Endothelial cell of umbilical vein (primary cell): ENCODE results near the gene SLC35D1. TPM values are rescaled to one million over a fixed set of nuclear protein-coding genes. Genes with fewer than 3 reads are reported as not detected.

Source experiments
- BruUV-seq: library from RNA; stranded (reverse); fragments of 400-500 nt; replicated peaks from 2 replicates; lab custom pipeline; 2021; lab: Mats Ljungman, UMichigan
- CTCF ChIA-PET: fragments of 300-600, 350-600 bp; sonication (Branson Sonifier 250); formaldehyde crosslinking; loops from one replicate; lab custom pipeline; 2021; ENCODE audit warnings: antibody characterized with exemption, inconsistent platforms; lab: Charles Lee
- POLR2A ChIA-PET: fragments of 300-600, 350-600 bp; sonication (Branson Sonifier 250); formaldehyde crosslinking; loops from one replicate; lab custom pipeline; 2021; ENCODE audit warnings: antibody characterized with exemption, inconsistent platforms; lab: Charles Lee
- DNase-seq: peaks from one replicate; pipeline ENCODE4 v3.0.0-alpha.2; 2011; ENCODE audit warnings: low read depth, low spot score
- FAIRE-seq: peaks from 2 replicates; lab custom pipeline; 2011; peaks lifted over from hg19 to GRCh38; lab: Jason Lieb, UNC
- H2AFZ ChIP-seq: 2 replicates; pipeline ENCODE4 v1.6.0; 2012; ENCODE audit warnings: low read depth, low read length, control low read depth, inconsistent platforms
- H3K27ac ChIP-seq: 2 replicates; pipeline ENCODE4 v1.5.1; 2011; ENCODE audit warnings: low read depth, mild to moderate bottlenecking, control low read depth, low read length, moderate library complexity; ENCODE audit not compliant: insufficient read depth
- H3K27me3 ChIP-seq, 2 experiments: 2 replicates each; pipeline versions ENCODE4 v1.6.0 to v1.6.1; 2011; ENCODE audit warnings: low read length in 2 of 2, mixed read lengths in 1 of 2; ENCODE audit not compliant: control insufficient read depth in 2 of 2, insufficient read depth in 2 of 2
- H3K36me3 ChIP-seq, 2 experiments: 2 replicates in 1 of 2; 3 replicates in 1 of 2; pipeline ENCODE4 v1.5.1; 2011; ENCODE audit warnings: low read length in 2 of 2, mild to moderate bottlenecking in 1 of 2, moderate library complexity in 1 of 2; ENCODE audit not compliant: control insufficient read depth in 2 of 2, insufficient read depth in 2 of 2; ENCODE audit errors: extremely low read depth in 1 of 2
- H3K4me1 ChIP-seq: 3 replicates; pipeline ENCODE4 v1.5.1; 2011; ENCODE audit warnings: mild to moderate bottlenecking, low read length; ENCODE audit not compliant: control insufficient read depth, insufficient read depth; ENCODE audit errors: extremely low read depth
- H3K4me2 ChIP-seq: 2 replicates; pipeline ENCODE4 v1.6.1; 2011; ENCODE audit warnings: low read length, control low read depth, mixed read lengths; ENCODE audit not compliant: insufficient read depth
- H3K4me3 ChIP-seq, 3 experiments: fragments of 200-600 bp in 1 of 3; sonication (generic), shearing (Covaris generic) in 1 of 3; replicated peaks in 1 of 3; 2 replicates each; pipeline ENCODE4 v1.5.1; 2011 to 2016; ENCODE audit warnings: control low read depth in 3 of 3, low read length in 3 of 3, mild to moderate bottlenecking in 2 of 3, inconsistent platforms in 1 of 3, low read depth in 1 of 3, moderate library complexity in 1 of 3; ENCODE audit not compliant: insufficient read depth in 1 of 3
- H3K79me2 ChIP-seq: 2 replicates; pipeline ENCODE4 v1.6.0; 2012; ENCODE audit warnings: low read length, inconsistent platforms; ENCODE audit not compliant: control insufficient read depth, insufficient read depth
- H3K9ac ChIP-seq: replicated peaks from 2 replicates; pipeline ENCODE3; 2011; ENCODE audit warnings: low read length, control low read depth; ENCODE audit not compliant: insufficient read depth; ENCODE audit errors: extremely low read depth
- H3K9me1 ChIP-seq: replicated peaks from 3 replicates; pipeline ENCODE4 v1.6.0; 2011; ENCODE audit warnings: mild to moderate bottlenecking, low read length; ENCODE audit not compliant: control insufficient read depth, insufficient read depth; ENCODE audit errors: extremely low read depth
- H3K9me3 ChIP-seq: replicated peaks from 2 replicates; pipeline ENCODE4 v1.5.1; 2012; ENCODE audit warnings: low read length, inconsistent platforms; ENCODE audit not compliant: control insufficient read depth, insufficient read depth
- H4K20me1 ChIP-seq: replicated peaks from 2 replicates; pipeline ENCODE3; 2011; ENCODE audit warnings: mild to moderate bottlenecking, low read length; ENCODE audit not compliant: control insufficient read depth, insufficient read depth; ENCODE audit errors: extremely low read depth
- CTCF ChIP-seq, 2 donors: IDR thresholded peaks; 1 replicate in 1 of 2; 2 replicates in 1 of 2; pipeline ENCODE4 v1.5.1; 2011; ENCODE audit warnings: low read length in 2 of 2, mild to moderate bottlenecking in 2 of 2, moderate library complexity in 2 of 2, control low read depth in 1 of 2, inconsistent platforms in 1 of 2, low read depth in 1 of 2; ENCODE audit not compliant: insufficient read depth in 1 of 2; ENCODE audit errors: extremely low read depth in 1 of 2
- EZH2 ChIP-seq: IDR thresholded peaks from 2 replicates; pipeline ENCODE4 v1.6.1; 2012; ENCODE audit warnings: borderline replicate concordance, low read depth, mild to moderate bottlenecking, moderate library complexity, low read length, inconsistent platforms; ENCODE audit not compliant: severe bottlenecking
- FOS ChIP-seq: IDR thresholded peaks from 2 replicates; pipeline ENCODE4 v1.6.1; 2011; ENCODE audit warnings: mild to moderate bottlenecking, low read length, moderate library complexity, borderline replicate concordance; ENCODE audit not compliant: insufficient read depth
- GATA2 ChIP-seq: IDR thresholded peaks from 2 replicates; pipeline ENCODE4 v1.7.0; 2011; ENCODE audit warnings: low read depth, mild to moderate bottlenecking, moderate library complexity, mixed read lengths, low read length; ENCODE audit not compliant: insufficient read length, insufficient read depth
- JUN ChIP-seq: IDR thresholded peaks from 2 replicates; pipeline ENCODE4 v1.6.1; 2011; ENCODE audit warnings: borderline replicate concordance, low read depth; ENCODE audit not compliant: insufficient read length, insufficient read depth
- MAX ChIP-seq: IDR thresholded peaks from 2 replicates; pipeline ENCODE4 v1.6.1; 2011; ENCODE audit not compliant: insufficient read depth, insufficient read length
- MYC ChIP-seq: IDR thresholded peaks from one replicate; pipeline ENCODE4 v1.6.1; 2011; ENCODE audit warnings: mild to moderate bottlenecking, low read depth, low read length
- POLR2A ChIP-seq: IDR thresholded peaks from 2 replicates; pipeline ENCODE4 v1.6.1; 2012; ENCODE audit warnings: low read depth, mild to moderate bottlenecking, control low read depth, low read length
- POLR2AphosphoS5 ChIP-seq: IDR thresholded peaks from 2 replicates; pipeline ENCODE4 v1.6.1; 2012; ENCODE audit warnings: low read depth, mild to moderate bottlenecking, control low read depth, low read length, moderate library complexity; ENCODE audit not compliant: insufficient read depth
- dilution Hi-C: fragments of 300-500 bp; cut with MboI; formaldehyde crosslinking; loops from one replicate; pipeline ENCODE4 v1.15.0; 2019; ENCODE audit warnings: low sequenced_read_pairs; ENCODE audit not compliant: extremely low pct_ligation_motif_present
- intact Hi-C: fragments of 100-400 bp; cut with micrococcal nuclease; formaldehyde crosslinking; loops from one replicate; pipeline ENCODE4 v1.10.0; 2022
- polyA plus RNA-seq, 4 experiments: library from polyadenylated mRNA; depleted of rRNA in 3 of 4; stranded (reverse) in 3 of 4; unstranded in 1 of 4; fragments of >200 nt; gene quantifications; 2 replicates each; pipeline versions ENCODE4 v1.2.1 to v1.2.3, GENCODE V29; 2011 to 2012; ENCODE audit warnings: missing spikeins in 1 of 4
- total RNA-seq: library from RNA; stranded (reverse); gene quantifications from 2 replicates; pipeline ENCODE4 v1.2.3, GENCODE V29; 2021

Gene SLC35D1
- total and polyA plus RNA-seq, 2 donors (not counting 3 experiments of a cell fraction or from before 2014, with no cell fraction given): 3.5 to 6.6 TPM

- H4K20me1 ChIP-seq: no peaks in the 10 kb centered on the region
- ChIA-PET CTCF (interaction anchor here (0.9 to 1.1 kb wide), 2 partner anchors 63 to 89 kb away, joined by 3 read pairs; no protein-coding TSS in a partner anchor), POLR2A (no interaction called here)
- TF ChIP-seq JUN: no peak
- TF ChIP-seq POLR2A: no peak
- no peak for TF ChIP-seq POLR2AphosphoS5
- TF ChIP-seq EZH2: no peak
- no peak for TF ChIP-seq CTCF (IDR thresholded peaks at IDR 0.05; ENCODE audit: extremely low read depth in 1 of 2, insufficient read depth in 1 of 2, low read depth in 1 of 2, low read length in 2 of 2)
- no peak for TF ChIP-seq MAX
- TF ChIP-seq FOS: no peak
- no peak for TF ChIP-seq GATA2
- no peak for TF ChIP-seq MYC
- FAIRE-seq (no peak), DNase-seq (no peak)
- dilution Hi-C loops (no loop called here), intact Hi-C loops (loop anchor here (10.0 kb wide), 1 partner anchor 405 kb away; no protein-coding TSS in a partner anchor)
- no peaks in the 10 kb centered on the region for H3K36me3 ChIP-seq
- H3K9ac ChIP-seq: no peak overlapping the region
- H3K4me1 ChIP-seq: peaks cover 3% of the 10 kb centered on the region
- H3K9me3 ChIP-seq: no peaks in the 10 kb centered on the region
- no peak overlapping the region for H3K4me2 ChIP-seq
- H3K9me1 ChIP-seq: no peaks in the 10 kb centered on the region
- no peak overlapping the region for H3K27ac ChIP-seq
- H3K27me3 ChIP-seq: no peaks in the 10 kb centered on the region
- no TSS peak for BruUV-seq
- H3K4me3 ChIP-seq: no peak overlapping the region
- H3K79me2 ChIP-seq: no peaks in the 10 kb centered on the region
- no peak overlapping the region for H2AFZ ChIP-seq
Measured at GRCh38 chr1:67059346-67059745, 5.4 kb upstream of the SLC35D1 start.
